Prostate gland (tissue), 2 donors: Measurements from ENCODE around the gene ARL15.

Experiments
- POLR2A ChIP-seq: fragments of 450-650 bp; IDR thresholded peaks from one replicate; pipeline ENCODE4 v1.6.1; 2016; ENCODE audit warnings: antibody characterized with exemption, mild to moderate bottlenecking
- POLR2AphosphoS5 ChIP-seq: sonication (generic); formaldehyde crosslinking; IDR thresholded peaks from one replicate; pipeline ENCODE4 v1.6.1; 2017; ENCODE audit warnings: antibody characterized with exemption
- TF ChIP-seq, protein P1 (sequence below), 4 experiments: fragments of 200-600 bp in 2 of 4; fragments of 450-650 bp in 2 of 4; sonication (generic) in 2 of 4; IDR thresholded peaks; 1 replicate in 3 of 4; 2 replicates in 1 of 4; pipeline ENCODE4 v1.5.1; 2016 to 2019; ENCODE audit warnings: antibody characterized with exemption in 4 of 4, mild to moderate bottlenecking in 2 of 4, moderate library complexity in 2 of 4

DNA sequence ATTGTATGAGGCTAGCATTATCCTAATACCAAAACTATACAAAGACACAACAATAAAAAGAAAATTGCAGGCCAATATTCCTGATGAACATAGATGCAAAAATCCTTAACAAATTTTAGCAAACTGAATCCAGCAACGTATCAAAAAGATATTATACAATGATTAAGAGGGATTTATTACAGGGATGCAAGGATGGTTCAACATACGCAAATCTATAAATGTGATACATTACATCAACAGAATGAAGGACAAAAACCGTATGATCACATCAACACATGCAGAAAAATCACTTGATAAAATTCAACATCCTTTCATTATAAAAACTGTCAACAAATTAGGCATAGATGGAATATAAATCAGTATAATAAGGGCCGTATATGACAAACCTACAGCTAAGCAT lies 27.1 kb upstream of the ARL15 start:
- TF ChIP-seq, protein P1, sequence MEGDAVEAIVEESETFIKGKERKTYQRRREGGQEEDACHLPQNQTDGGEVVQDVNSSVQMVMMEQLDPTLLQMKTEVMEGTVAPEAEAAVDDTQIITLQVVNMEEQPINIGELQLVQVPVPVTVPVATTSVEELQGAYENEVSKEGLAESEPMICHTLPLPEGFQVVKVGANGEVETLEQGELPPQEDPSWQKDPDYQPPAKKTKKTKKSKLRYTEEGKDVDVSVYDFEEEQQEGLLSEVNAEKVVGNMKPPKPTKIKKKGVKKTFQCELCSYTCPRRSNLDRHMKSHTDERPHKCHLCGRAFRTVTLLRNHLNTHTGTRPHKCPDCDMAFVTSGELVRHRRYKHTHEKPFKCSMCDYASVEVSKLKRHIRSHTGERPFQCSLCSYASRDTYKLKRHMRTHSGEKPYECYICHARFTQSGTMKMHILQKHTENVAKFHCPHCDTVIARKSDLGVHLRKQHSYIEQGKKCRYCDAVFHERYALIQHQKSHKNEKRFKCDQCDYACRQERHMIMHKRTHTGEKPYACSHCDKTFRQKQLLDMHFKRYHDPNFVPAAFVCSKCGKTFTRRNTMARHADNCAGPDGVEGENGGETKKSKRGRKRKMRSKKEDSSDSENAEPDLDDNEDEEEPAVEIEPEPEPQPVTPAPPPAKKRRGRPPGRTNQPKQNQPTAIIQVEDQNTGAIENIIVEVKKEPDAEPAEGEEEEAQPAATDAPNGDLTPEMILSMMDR (IDR thresholded peaks at IDR 0.05) = no peak
- TF ChIP-seq POLR2AphosphoS5 = no peak
- no peak for TF ChIP-seq POLR2A
